K562 (cell line): ENCODE data around the gene ZNF865. TPM values are rescaled to one million over a fixed set of nuclear protein-coding genes. Genes with fewer than 3 reads are reported as not detected.
A peak's percentile ranks its signal among the peaks of the same experiment; 100 is the strongest.

Experiments used
- ATF3 ChIP-seq, 2 experiments: fragments of 450-650 bp in 1 of 2; sonication (generic) in 1 of 2; formaldehyde crosslinking in 1 of 2; IDR thresholded peaks in 1 of 2; conservative IDR thresholded peaks in 1 of 2; 2 replicates each; pipeline versions ENCODE4 v1.6.1 to v1.8.1; 2016 to 2023; ENCODE audit warnings: mild to moderate bottlenecking in 2 of 2, moderate library complexity in 2 of 2, inconsistent platforms in 1 of 2, missing genetic modification reagents in 1 of 2
- CBFA2T3 ChIP-seq: fragments of 450-650 bp; IDR thresholded peaks from 2 replicates; pipeline ENCODE4 v1.6.1; 2017
- CBFB ChIP-seq: sonication (generic); formaldehyde crosslinking; IDR thresholded peaks from 2 replicates; pipeline ENCODE4 v1.4.0; 2020; ENCODE audit warnings: mild to moderate bottlenecking, missing genetic modification reagents
- CHD2 ChIP-seq: IDR thresholded peaks from 2 replicates; pipeline ENCODE4 v1.6.1; 2011; ENCODE audit warnings: low read depth, low read length
- CHD4 ChIP-seq: fragments of 200-600 bp; sonication (generic); IDR thresholded peaks from 3 replicates; pipeline ENCODE4 v1.6.1; 2012; ENCODE audit warnings: low read depth, mild to moderate bottlenecking, mixed read lengths, low read length, inconsistent platforms; ENCODE audit not compliant: insufficient read depth, insufficient replicate concordance, poor library complexity, severe bottlenecking
- HSF4 ChIP-seq: fragments of 250-450 bp; sonication (Bioruptor Pico); IDR thresholded peaks from 2 replicates; pipeline ENCODE4 v2.1.2; 2022; ENCODE audit warnings: mild to moderate bottlenecking, moderate library complexity, borderline replicate concordance
- ILF3 ChIP-seq: fragments of 450-650 bp; IDR thresholded peaks from 2 replicates; pipeline ENCODE4 v1.6.1; 2018; ENCODE audit warnings: antibody characterized with exemption, mild to moderate bottlenecking, moderate library complexity, borderline replicate concordance
- MTA1 ChIP-seq: fragments of 450-650 bp; IDR thresholded peaks from 2 replicates; pipeline ENCODE4 v1.6.1; 2017; ENCODE audit warnings: borderline replicate concordance
- MTA3 ChIP-seq: fragments of 450-650 bp; formaldehyde crosslinking; IDR thresholded peaks from 2 replicates; pipeline ENCODE4 v1.6.1; 2017; ENCODE audit warnings: mild to moderate bottlenecking, borderline replicate concordance
- NR3C1 ChIP-seq: sonication (generic); formaldehyde crosslinking; IDR thresholded peaks from 2 replicates; pipeline ENCODE4 v1.8.1; 2022; ENCODE audit warnings: missing genetic modification reagents
- PHB2 ChIP-seq: fragments of 450-650 bp; IDR thresholded peaks from 2 replicates; pipeline ENCODE4 v1.6.1; 2017; ENCODE audit warnings: low read depth
- RHOXF2B ChIP-seq: fragments of 250-450 bp; sonication (Bioruptor Pico); conservative IDR thresholded peaks from 2 replicates; pipeline ENCODE4 v1.5.1; 2021
- RNF2 ChIP-seq: sonication (generic); IDR thresholded peaks from 2 replicates; pipeline ENCODE4 v1.6.1; 2016
- SAFB2 ChIP-seq: fragments of 200-400 bp; formaldehyde crosslinking; IDR thresholded peaks from 2 replicates; pipeline ENCODE4 v1.6.1; 2018; ENCODE audit warnings: borderline replicate concordance, low read length, low read depth, moderate library complexity; ENCODE audit not compliant: severe bottlenecking
- SIN3A ChIP-seq, 2 experiments: fragments of 150-350 bp in 1 of 2; IDR thresholded peaks; 2 replicates each; pipeline ENCODE4 v1.6.1; 2011 to 2016; ENCODE audit warnings: borderline replicate concordance in 2 of 2, low read depth in 2 of 2, low read length in 2 of 2, mild to moderate bottlenecking in 2 of 2, moderate library complexity in 2 of 2; ENCODE audit not compliant: control insufficient read depth in 1 of 2
- SRF ChIP-seq, 2 experiments: fragments of 250-450, 450-650 bp in 1 of 2; sonication (Bioruptor Pico) in 1 of 2; sonication (generic) in 1 of 2; formaldehyde crosslinking; IDR thresholded peaks; 2 replicates each; pipeline versions ENCODE4 v1.5.0 to v1.5.1; 2020 to 2022; ENCODE audit warnings: mild to moderate bottlenecking in 1 of 2, missing genetic modification reagents in 1 of 2
- TCF7 ChIP-seq: sonication (generic); IDR thresholded peaks from 2 replicates; pipeline ENCODE4 v1.6.1; 2016; ENCODE audit warnings: antibody characterized with exemption, borderline replicate concordance
- ZNF134 ChIP-seq: fragments of 250-450 bp; sonication (Bioruptor Pico); conservative IDR thresholded peaks from 2 replicates; pipeline ENCODE4 v1.4.0; 2020
- ZNF592 ChIP-seq: fragments of 450-650 bp; IDR thresholded peaks from 2 replicates; pipeline ENCODE4 v1.6.1; 2017; ENCODE audit warnings: antibody characterized with exemption, mild to moderate bottlenecking
- ZNF780A ChIP-seq: fragments of 250-450 bp; sonication (Bioruptor Pico); IDR thresholded peaks from 2 replicates; pipeline ENCODE4 v1.5.0; 2021; ENCODE audit warnings: mild to moderate bottlenecking
- polyA plus RNA-seq, 8 experiments: library from polyadenylated mRNA; depleted of rRNA in 4 of 8; stranded (reverse) in 5 of 8; unstranded in 3 of 8; fragments of >200 nt; fragmentation: Nextera tagmentation in 2 of 8; fragmentation: Illumina TruSeq in 1 of 8; extraction: Ambion mirVana in 2 of 8; extraction: Trizol in 1 of 8; gene quantifications; 2 replicates each; pipeline versions ENCODE4 v1.2.1 to v1.2.3, GENCODE V29; 2011 to 2014; ENCODE audit warnings: inconsistent platforms in 1 of 8, missing spikeins in 1 of 8
- total RNA-seq, 7 experiments: library from RNA; depleted of rRNA in 6 of 7; stranded (reverse); fragments of >200 nt in 6 of 7; fragmentation: Illumina TruSeq in 2 of 7; extraction: Trizol in 2 of 7; gene quantifications; 2 replicates each; pipeline versions ENCODE4 v1.2.1 to v1.2.3, GENCODE V29; 2011 to 2021; ENCODE audit warnings: low replicate concordance in 1 of 7
- TF ChIP-seq, protein P1 (sequence below): fragments of 450-650 bp; IDR thresholded peaks from 2 replicates; pipeline ENCODE4 v1.6.1; 2018; ENCODE audit warnings: mild to moderate bottlenecking, low read depth; ENCODE audit not compliant: partially characterized antibody

The ZNF865 gene
- total and polyA plus RNA-seq, 9 of the 15 experiments (the other 6 are each of a cell fraction or from before 2014, with no cell fraction given) = 0.40 to 18.8 (median 1.6) TPM; not detected in 2

GRCh38 chr19:55647732-55648584 is 42.5 kb downstream of the ZNF865 start, which contains the start of gene CCDC106 (continued):
- TF ChIP-seq, protein P1, sequence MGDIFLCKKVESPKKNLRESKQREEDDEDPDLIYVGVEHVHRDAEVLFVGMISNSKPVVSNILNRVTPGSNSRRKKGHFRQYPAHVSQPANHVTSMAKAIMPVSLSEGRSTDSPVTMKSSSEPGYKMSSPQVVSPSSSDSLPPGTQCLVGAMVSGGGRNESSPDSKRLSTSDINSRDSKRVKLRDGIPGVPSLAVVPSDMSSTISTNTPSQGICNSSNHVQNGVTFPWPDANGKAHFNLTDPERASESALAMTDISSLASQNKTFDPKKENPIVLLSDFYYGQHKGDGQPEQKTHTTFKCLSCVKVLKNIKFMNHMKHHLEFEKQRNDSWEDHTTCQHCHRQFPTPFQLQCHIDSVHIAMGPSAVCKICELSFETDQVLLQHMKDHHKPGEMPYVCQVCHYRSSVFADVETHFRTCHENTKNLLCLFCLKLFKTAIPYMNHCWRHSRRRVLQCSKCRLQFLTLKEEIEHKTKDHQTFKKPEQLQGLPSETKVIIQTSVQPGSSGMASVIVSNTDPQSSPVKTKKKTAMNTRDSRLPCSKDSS = no peak
- TF ChIP-seq ILF3 = no peak
- no peak for TF ChIP-seq CBFB (CRISPR knock-in tag)
- TF ChIP-seq CHD2 = no peak
- no peak for TF ChIP-seq NR3C1 (CRISPR knock-in tag)
- TF ChIP-seq CBFA2T3 = no peak
- peak; percentile 87 for TF ChIP-seq MTA1
- TF ChIP-seq CHD4 = peak; percentile 75
- 0 out of 4 replicates have a peak, but pooled peaks have one; percentile 17 to 41 for TF ChIP-seq SIN3A (IDR thresholded peaks at IDR 0.05; ENCODE audit: borderline replicate concordance in 2 of 2, control insufficient read depth in 1 of 2, low read depth in 2 of 2, low read length in 2 of 2)
- peak; percentile 78 for TF ChIP-seq MTA3
- TF ChIP-seq PHB2 = no peak
- TF ChIP-seq RHOXF2B (CRISPR knock-in tag) = no peak
- TF ChIP-seq ZNF134 = no peak
- TF ChIP-seq ZNF780A (CRISPR knock-in tag) = no peak
- no peak for TF ChIP-seq TCF7
- TF ChIP-seq SRF (CRISPR knock-in tag; IDR thresholded peaks at IDR 0.05) = 0 out of 4 replicates have a peak, but pooled peaks of 1 of the 2 experiments have one; percentile 23
- 0 out of 2 replicates have a peak, but pooled peaks have one; percentile 35 for TF ChIP-seq ZNF592
- no peak for TF ChIP-seq ATF3 (IDR thresholded peaks at IDR 0.05)
- TF ChIP-seq ATF3 (CRISPR knock-in tag; conservative IDR thresholded peaks at IDR 0.05) = no peak
- TF ChIP-seq RNF2 = no peak; the same call in 1 of the 2 replicates
- TF ChIP-seq HSF4 (CRISPR knock-in tag) = no peak
- no peak for TF ChIP-seq SAFB2
